Stimulated activated effector memory CD8-positive, alpha-beta T cell treated with anti-CD3 and anti-CD28 coated beads, Interleukin-12 subunit alpha, Interleukin-12 subunit beta, amount 100 ng/mL, for 72 hours (primary cell): ENCODE data around the gene TCF7.

Source experiments
- ATAC-seq: fragments of 150-1000 bp; cut with Tn5 transposase; 2 replicates; pipeline ENCODE4 v1.10.0; 2021
- DNase-seq, 2 donors: peaks; one replicate each; pipeline ENCODE4 v3.0.0; 2021 to 2022; ENCODE audit warnings: low spot score in 2 of 2
- H3K27ac Mint-ChIP-seq: one replicate; pipeline ENCODE4 v1.8.0; 2022; ENCODE audit warnings: mild to moderate bottlenecking, mixed read lengths
- H3K36me3 Mint-ChIP-seq: one replicate; pipeline ENCODE4 v1.8.0; 2022; ENCODE audit warnings: mild to moderate bottlenecking, mixed read lengths
- H3K4me1 Mint-ChIP-seq: one replicate; pipeline ENCODE4 v1.8.0; 2022; ENCODE audit warnings: mixed read lengths
- H3K4me3 Mint-ChIP-seq: one replicate; pipeline ENCODE4 v1.8.0; 2022; ENCODE audit warnings: mild to moderate bottlenecking, mixed read lengths
- H3K9me3 Mint-ChIP-seq: one replicate; pipeline ENCODE4 v1.8.0; 2022; ENCODE audit warnings: mixed read lengths

TCF7 gene

DNA sequence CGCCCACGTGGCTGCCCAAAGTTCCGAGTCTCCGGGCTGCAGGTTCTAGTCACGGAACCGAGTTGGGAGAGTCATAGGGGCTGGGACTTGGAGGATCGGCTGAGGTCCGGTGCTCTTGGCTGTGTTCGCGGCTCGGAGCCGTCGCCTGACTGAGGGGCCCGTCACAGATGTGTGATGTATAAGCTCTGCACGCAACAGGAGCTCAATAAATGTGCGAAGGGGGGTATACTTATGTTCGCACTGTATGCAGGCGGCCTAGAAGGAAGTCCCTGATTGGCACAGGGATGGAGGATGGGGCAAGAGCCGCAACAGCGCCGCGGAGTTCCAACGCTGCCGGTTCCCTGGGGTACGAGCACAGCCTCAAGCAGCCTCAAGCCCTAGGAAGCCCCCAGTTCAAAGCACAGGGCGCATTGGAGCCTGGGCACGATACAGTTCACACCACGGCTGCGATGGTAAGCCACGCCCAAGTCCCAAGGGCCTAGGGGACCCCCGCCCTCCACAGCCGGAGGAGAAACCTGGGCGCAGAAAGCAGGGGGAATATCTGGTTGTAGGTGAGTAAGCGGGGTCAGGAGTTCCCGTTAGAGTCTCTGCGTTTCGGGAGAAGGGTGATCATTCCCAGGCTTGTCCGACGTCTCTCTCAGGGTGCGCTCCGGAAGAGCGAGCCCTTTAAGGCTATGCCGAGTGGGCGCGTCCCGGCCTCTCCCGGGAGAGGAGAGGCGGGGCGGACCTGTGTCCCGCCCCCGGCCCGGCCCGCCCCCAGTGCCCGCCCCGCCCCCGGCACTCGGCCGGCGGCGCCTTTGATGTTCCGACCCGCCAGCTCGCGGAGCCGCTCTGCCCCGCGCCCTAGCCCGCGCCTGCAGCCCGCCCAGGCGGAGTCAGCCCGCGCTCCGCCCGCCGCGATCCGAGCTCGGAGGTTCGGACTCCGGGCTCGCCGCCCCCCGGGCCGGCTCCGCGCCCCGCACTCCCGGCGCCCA lies at the start of gene TCF7:
TCF7 (plus strand) TSS at position 780 of the 974 bp plus-strand sequence. CDS start 226 bp downstream, outside the sequence.
- peak within 1 kb of the TSS; percentile 60 for H3K27ac Mint-ChIP-seq
- ATAC-seq (peak; percentile 58), DNase-seq (peak; percentile 51 to 74)
- peaks cover 67% of the 10 kb centered on the region for H3K4me1 Mint-ChIP-seq
- H3K36me3 Mint-ChIP-seq, result peaks cover 7% of the 10 kb centered on the region
- H3K4me3 Mint-ChIP-seq, result peak within 1 kb of the TSS; percentile 77
- no peaks in the 10 kb centered on the region for H3K9me3 Mint-ChIP-seq

DNA sequence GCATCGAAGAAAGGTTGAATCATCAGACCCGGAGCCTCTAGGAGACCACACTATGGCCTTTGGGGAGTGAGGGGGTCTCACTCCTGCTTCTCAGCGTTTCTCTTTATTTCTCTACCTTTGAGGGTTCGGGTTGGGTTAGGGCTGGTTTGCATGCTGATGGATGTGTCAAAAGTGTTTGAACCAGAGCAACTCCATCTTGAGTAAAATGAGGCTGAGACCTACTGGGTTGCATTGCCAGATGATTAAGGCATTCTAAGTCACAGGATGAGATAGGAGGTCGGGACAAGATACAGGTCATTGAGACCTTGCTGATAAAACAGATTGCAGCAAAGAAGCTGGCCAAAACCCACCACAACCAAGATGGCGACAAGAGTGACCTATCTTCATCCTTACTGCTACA lies 44.9 kb upstream of the TCF7 start:
- DNase-seq (no peak), ATAC-seq (no peak)
- Mint-ChIP-seq H3K4me3 (no peak overlapping the region), H3K9me3 (no peaks in the 10 kb centered on the region), H3K36me3 (no peaks in the 10 kb centered on the region), H3K4me1 (peaks cover 24% of the 10 kb centered on the region), H3K27ac (no peak overlapping the region)

DNA sequence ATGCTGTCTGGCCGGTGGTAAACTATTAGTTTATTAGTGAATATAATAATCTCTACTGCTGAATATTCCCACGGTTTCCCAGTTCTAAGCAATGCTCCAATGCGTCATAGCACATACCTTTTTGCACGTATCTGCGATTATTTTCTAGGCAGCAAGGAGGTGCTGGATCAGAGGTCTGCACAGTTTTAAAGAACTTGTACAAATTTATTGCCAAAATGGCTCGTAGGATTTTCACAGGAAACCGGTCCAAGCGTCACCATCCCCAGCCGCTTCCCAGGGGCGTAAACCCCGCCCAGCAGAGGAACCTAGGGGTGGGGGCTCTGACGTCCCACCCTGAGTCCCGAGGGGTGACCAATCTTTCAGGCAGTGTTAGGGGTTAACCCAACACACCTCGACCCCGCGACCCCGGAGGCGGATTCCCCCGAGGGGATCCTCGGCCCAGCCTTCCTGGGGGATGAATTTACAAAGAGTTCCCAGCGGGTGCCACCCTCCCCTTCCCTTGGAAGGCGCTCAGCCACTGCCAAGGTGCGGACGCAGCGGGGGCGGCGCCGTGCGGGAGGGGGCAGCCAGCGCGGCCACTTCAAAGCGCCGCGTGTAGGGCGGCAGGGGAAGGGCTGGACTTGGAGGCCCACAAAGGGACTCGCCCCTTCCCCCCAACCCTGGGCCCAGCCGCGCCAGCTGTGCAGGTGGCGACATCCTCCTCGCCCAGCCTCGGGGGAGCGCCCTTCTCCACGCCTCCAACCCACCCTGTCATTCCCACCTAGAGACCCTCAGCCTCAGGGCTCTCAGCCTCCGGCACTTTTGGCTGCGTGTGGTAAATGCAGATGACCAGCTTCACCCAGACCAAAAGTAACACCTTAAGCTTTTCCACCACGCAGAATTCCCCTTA lies 43.5 kb upstream of the TCF7 start:
- ATAC-seq, result peak; percentile 61
- no peak overlapping the region for H3K27ac Mint-ChIP-seq
- no peaks in the 10 kb centered on the region for H3K9me3 Mint-ChIP-seq
- H3K4me3 Mint-ChIP-seq, result peak overlapping the region; percentile 60
- no peaks in the 10 kb centered on the region for H3K36me3 Mint-ChIP-seq
- no peak for DNase-seq
- peaks cover 24% of the 10 kb centered on the region for H3K4me1 Mint-ChIP-seq

DNA sequence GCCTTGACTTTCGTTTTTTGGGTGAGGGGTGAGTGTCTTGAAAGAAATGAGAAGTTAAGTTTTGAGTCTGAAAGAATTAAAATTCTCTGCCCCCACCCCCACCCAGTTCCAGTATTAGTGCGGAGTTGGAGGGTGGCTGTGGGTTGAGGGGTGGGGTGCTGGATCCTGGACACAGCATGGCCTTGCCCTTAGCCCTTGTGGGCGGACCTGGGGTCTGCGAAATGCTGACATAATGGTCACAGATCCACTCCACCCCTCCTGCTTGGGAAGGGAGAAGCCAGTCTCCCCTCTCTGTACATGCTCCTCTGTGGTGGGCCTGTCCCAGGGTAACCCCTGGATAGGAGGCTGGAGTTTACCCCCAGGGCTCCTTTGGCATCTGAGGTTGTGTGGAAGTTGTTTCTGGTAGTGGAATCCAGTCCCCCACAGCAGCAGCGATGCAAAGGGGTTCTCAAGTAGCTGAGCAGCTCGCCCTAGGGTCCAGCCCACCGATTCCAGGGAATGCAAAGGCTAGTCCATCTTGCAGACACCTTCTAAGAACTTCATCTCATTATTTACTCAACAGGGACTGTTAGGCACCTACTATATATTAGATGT lies 42.8 kb upstream of the TCF7 start:
- DNase-seq, result no peak
- H3K4me3 Mint-ChIP-seq, result peak overlapping the region; percentile 60
- H3K4me1 Mint-ChIP-seq, result peaks cover 24% of the 10 kb centered on the region
- peak; percentile 56 for ATAC-seq
- no peaks in the 10 kb centered on the region for H3K9me3 Mint-ChIP-seq
- H3K27ac Mint-ChIP-seq, result no peak overlapping the region
- no peaks in the 10 kb centered on the region for H3K36me3 Mint-ChIP-seq

DNA sequence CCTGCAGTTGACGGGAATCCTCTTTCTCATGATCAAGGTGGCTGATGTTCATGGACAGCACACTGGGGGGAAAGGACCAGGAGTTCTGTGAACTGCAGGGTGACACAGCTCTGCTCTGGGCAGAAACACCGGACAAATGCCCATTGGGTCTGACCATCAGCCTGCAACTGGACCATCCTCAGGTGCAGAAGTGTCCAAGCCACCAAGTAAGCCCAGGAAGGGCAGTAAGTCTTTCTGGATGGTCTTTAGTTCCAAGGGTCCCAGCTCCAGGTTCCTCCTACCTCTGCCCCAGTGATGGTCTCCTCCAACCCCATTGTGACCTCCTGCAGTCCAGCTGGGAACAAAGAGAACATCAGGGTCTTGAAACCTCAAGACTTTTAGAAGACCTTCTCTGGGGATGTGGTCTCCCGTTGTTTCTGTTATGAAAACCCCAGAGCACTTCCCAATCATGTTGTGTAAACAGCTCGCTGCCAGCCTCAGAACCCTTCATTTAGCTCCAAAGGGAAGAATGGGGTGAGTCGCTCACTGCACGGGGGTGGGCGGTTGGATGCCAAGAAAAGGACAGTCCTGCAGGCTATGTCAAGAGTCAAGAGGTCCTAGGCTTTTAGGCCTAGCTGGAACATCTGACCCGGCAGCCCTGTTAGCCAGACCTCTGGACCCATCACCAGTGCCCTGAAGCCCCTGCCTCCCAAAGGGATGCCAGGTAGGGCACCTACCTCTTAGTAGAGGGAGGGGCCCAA lies 41.8 kb upstream of the TCF7 start:
- peaks cover 24% of the 10 kb centered on the region for H3K4me1 Mint-ChIP-seq
- H3K27ac Mint-ChIP-seq, result no peak overlapping the region
- no peak for ATAC-seq
- no peaks in the 10 kb centered on the region for H3K9me3 Mint-ChIP-seq
- no peak for DNase-seq
- no peaks in the 10 kb centered on the region for H3K36me3 Mint-ChIP-seq
- no peak overlapping the region for H3K4me3 Mint-ChIP-seq

DNA sequence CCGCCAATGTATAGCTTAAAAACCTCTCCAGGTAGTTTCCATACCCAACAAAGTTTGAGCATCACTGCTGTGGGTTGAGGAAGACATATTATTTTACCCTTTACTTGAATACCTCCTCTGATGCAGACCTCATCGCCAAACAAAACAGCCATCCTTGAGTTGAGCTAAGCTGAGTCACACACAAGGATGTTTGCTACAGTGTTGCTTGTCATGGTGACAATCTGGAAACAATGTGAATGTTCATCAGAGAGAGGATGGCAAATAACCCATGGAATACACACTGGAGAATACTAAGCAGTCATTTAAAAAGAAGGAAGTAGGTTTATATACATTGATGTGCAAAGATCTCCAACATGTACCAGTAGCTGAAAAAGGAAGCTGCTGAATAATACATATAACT lies 41.1 kb upstream of the TCF7 start:
- ATAC-seq (no peak), DNase-seq (no peak)
- no peak overlapping the region for H3K27ac Mint-ChIP-seq
- H3K36me3 Mint-ChIP-seq, result no peaks in the 10 kb centered on the region
- H3K4me3 Mint-ChIP-seq, result no peak overlapping the region
- peaks cover 19% of the 10 kb centered on the region for H3K4me1 Mint-ChIP-seq
- no peaks in the 10 kb centered on the region for H3K9me3 Mint-ChIP-seq

DNA sequence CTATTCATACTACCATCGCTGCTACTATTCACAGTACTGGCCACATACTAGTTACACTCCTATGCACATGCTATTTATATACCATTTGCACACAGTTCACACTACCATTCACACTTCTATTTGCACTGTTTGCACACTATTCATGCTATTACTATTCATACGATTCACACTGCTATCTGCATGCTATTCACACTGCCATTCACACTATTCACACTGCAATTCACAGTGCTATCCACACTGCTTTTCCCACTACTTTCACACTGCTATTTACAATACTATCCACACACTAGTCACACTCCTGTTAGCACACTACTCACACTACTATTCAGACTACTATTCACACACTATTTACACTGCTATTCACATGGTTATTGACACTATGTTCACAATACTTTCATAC lies 39.4 kb upstream of the TCF7 start:
- Mint-ChIP-seq H3K4me3 (no peak overlapping the region), H3K27ac (no peak overlapping the region), H3K9me3 (no peaks in the 10 kb centered on the region), H3K4me1 (peaks cover 26% of the 10 kb centered on the region), H3K36me3 (no peaks in the 10 kb centered on the region)
- ATAC-seq (no peak), DNase-seq (no peak)

DNA sequence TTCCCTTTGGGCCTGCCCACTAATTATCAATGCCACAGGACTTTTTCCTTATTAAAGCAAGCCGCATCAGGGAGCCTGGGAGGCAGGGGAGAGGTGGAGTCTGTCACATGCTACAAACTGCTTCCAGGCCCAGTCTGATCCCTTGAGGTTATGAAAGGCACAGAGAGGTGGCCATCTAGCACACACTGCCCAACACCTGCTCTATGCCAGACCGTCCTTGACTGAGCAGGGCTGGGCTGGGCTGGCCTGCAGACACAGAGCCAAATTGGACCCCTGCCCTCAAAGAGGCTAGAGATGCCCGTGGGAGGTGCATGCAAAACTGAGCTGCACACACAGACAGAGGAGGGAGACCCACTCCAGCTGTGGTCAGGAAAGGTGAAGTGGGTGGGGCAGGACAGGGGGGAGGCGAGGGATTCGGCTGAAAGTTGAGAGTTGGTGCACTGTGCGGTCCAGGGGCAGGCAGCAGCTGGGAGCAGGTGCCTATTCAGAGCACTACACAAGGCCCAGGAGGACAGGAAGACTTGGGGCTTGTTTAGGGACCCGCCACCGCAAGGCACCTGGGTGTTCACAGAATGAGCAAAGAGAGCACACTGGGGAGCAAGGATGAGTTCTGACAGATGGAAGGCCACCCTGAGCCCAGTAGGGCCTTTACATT lies 36.4 kb upstream of the TCF7 start:
- DNase-seq, result no peak
- ATAC-seq, result no peak
- Mint-ChIP-seq H3K4me3 (no peak overlapping the region), H3K27ac (no peak overlapping the region), H3K36me3 (no peaks in the 10 kb centered on the region), H3K4me1 (peaks cover 14% of the 10 kb centered on the region), H3K9me3 (no peaks in the 10 kb centered on the region)

DNA sequence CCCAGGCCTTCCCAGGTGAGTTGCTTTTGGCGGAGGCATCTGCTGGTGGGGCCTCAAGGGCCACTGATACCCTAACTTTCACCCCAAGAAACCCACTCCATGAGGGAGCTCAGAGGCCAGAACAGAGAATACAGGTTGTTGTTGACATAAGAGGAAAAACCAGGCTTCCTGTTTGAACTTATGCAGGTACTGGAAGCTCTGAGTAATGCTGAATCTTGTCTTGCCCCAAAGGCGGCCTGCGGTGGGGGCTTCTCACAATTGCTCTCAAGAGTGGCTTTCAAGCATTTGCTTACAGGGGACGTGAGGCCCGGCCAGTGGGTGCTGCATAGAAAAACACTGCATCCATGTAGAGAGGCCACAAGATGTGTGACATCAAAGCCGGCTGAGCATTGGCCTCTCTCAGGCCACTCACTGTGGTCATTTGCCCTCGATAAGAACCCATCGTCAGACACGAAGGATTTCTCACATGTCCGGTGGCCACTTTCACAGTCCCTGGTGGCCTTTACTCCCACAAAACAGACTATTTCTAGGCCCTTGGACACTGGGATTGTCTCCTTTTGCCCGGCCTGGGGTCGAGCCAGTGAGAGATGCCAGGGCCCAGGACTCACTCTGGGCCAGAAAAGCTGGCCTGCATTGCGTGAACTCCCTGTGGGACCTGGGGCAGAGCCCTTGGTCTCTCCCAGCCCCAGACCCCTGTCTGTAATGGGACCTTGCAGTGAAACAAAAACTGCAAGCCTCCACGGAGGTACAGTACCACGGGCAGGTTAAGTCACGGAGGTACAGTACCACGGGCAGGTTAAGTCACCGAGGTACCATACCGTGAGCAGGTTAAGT lies 34.5 kb upstream of the TCF7 start:
- Mint-ChIP-seq H3K27ac (peak overlapping the region; percentile 27), H3K4me3 (no peak overlapping the region), H3K4me1 (peaks cover 14% of the 10 kb centered on the region), H3K9me3 (no peaks in the 10 kb centered on the region), H3K36me3 (no peaks in the 10 kb centered on the region)
- peak; percentile 91 for ATAC-seq
- no peak for DNase-seq

DNA sequence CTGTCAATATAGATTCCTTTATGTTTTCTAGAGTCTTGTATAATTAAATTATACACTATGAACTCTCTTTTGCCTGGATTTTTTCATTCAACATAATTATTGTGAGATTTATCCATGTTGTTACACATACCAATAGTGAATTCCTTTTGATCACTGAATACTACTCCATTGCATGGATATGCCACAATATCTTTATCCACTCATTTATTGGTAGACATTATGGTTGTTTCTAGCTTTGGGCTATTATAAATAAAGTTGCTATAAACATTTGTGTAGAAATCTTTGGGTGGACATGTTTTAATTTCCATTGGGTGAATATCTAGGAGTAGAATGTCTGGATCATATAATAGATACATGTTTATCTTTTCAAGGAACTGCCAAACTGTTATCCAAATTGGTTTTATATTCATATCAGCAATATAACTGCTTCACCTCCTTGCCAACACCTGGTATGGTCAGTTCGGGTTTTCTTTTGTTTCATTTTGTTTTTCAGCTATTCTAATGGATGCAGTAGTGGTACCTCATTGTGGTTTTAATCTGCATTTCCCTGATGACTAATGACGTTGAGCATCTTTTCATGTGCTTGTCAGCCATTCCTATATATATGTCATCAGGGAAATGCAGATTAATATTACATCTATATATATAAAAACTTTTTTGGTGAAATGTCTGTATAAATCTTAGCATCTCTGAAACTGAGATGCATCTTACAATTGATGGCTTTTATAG lies 32.1 kb upstream of the TCF7 start:
- Mint-ChIP-seq H3K4me3 (no peak overlapping the region), H3K9me3 (no peaks in the 10 kb centered on the region), H3K4me1 (peaks cover 28% of the 10 kb centered on the region), H3K36me3 (no peaks in the 10 kb centered on the region), H3K27ac (no peak overlapping the region)
- ATAC-seq (no peak), DNase-seq (no peak)

DNA sequence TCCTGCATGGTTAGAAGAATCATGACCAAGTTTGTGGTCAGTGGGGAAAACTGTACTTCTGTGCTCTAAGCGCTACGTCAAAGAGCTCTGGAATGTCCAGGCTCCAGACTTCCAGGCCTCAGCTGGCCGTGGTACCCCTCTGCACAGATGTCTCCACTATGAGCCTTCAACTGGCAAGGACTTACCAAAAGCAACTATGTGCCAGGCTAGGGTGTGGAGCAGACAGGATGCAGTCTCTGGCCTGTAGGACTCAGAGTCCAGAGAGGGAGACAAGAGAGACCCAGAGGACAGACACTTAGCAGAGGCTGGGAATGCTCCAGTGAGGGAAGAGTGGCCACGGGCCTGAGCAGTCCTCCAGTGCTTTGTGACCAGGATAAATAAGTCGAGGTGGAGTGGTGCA lies 31.0 kb upstream of the TCF7 start:
- Mint-ChIP-seq H3K4me3 (no peak overlapping the region), H3K4me1 (peaks cover 28% of the 10 kb centered on the region), H3K36me3 (no peaks in the 10 kb centered on the region), H3K27ac (no peak overlapping the region), H3K9me3 (no peaks in the 10 kb centered on the region)
- ATAC-seq (no peak), DNase-seq (no peak)

DNA sequence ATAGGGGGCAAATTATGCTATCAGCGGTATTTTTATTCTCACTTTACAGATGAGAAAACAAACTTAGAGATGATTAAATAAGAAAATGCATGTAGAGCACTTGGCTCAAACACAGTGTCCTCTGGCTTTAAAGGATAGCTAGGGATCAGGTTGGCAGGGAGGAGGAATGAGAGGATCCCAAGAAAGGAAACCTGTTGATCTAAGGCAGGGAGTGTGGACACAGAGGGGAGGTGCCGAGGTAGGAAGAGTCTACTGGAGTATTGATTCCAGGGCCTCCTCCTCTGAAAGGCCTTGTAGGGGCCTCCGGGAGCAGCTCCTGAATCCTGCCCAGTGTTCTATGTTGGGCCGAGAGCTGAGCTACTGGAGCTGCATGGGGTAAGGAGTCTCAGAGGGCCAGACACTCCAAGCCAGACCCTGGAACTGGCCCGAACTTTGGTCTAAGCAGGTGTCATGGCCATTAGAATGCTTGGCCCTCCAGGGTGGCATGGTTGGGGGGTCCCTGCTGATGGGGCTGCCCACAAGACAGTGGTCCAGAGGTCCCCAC lies 30.4 kb upstream of the TCF7 start:
- H3K9me3 Mint-ChIP-seq, result no peaks in the 10 kb centered on the region
- DNase-seq (no peak), ATAC-seq (no peak)
- H3K27ac Mint-ChIP-seq, result no peak overlapping the region
- no peak overlapping the region for H3K4me3 Mint-ChIP-seq
- H3K36me3 Mint-ChIP-seq, result no peaks in the 10 kb centered on the region
- peaks cover 31% of the 10 kb centered on the region for H3K4me1 Mint-ChIP-seq

DNA sequence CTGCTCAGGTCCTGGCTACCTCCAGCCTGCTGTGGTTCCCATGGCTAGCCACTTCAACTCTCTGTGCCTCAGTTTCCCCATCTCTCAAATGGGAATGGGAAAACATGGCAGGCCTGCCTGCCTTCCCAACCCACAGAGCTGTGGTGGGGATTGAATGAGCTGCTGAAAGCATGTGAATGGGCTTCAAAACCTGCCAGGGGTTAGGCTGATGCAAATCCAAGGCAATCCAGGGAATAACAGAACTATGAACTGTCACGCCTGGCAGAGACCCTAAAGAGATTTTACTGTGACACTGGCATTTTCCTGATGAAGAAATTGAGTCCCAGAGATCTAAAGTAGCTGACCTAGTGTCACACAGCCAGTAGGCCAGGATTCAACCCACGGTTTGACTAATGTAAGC lies 29.9 kb upstream of the TCF7 start:
- Mint-ChIP-seq H3K4me3 (no peak overlapping the region), H3K36me3 (no peaks in the 10 kb centered on the region), H3K4me1 (peaks cover 26% of the 10 kb centered on the region), H3K9me3 (no peaks in the 10 kb centered on the region), H3K27ac (no peak overlapping the region)
- ATAC-seq (no peak), DNase-seq (no peak)
